Ishikawa (cell line): ENCODE results near the gene TMCC1.

Source experiments
- CREB1 ChIP-seq: IDR thresholded peaks from 2 replicates; pipeline ENCODE4 v1.6.1; 2012; ENCODE audit warnings: low read depth
- FOXM1 ChIP-seq: IDR thresholded peaks from 2 replicates; pipeline ENCODE4 v1.6.1; 2012; ENCODE audit warnings: low read depth, borderline replicate concordance
- MAX ChIP-seq: IDR thresholded peaks from 2 replicates; pipeline ENCODE4 v1.6.1; 2012
- RAD21 ChIP-seq: IDR thresholded peaks from 2 replicates; pipeline ENCODE4 v1.6.1; 2012; ENCODE audit warnings: low read depth
- REST ChIP-seq: IDR thresholded peaks from 2 replicates; pipeline ENCODE4 v1.6.1; 2012; ENCODE audit warnings: low read depth, mild to moderate bottlenecking
- YY1 ChIP-seq: IDR thresholded peaks from 2 replicates; pipeline ENCODE4 v1.6.1; 2012; ENCODE audit warnings: low read depth
- ZBTB7A ChIP-seq: IDR thresholded peaks from 2 replicates; pipeline ENCODE4 v1.6.1; 2012; ENCODE audit warnings: low read depth

GRCh38 chr3:129611446-129611800 lies 282.1 kb downstream of the TMCC1 start:
- TF ChIP-seq MAX = no peak
- TF ChIP-seq CREB1 = no peak
- TF ChIP-seq REST = no peak
- no peak for TF ChIP-seq YY1
- no peak for TF ChIP-seq ZBTB7A
- no peak for TF ChIP-seq FOXM1
- no peak for TF ChIP-seq RAD21
